HG03460 (cell line): ENCODE data around the gene ZBTB7C.

Experiments
- ATAC-seq: cut with Tn5 transposase; IDR thresholded peaks from one replicate; pipeline ENCODE4 v1.9.1; 2021; ENCODE audit not compliant: unreplicated experiment

ZBTB7C gene

GRCh38 chr18:47983946-47984345 is 425.2 kb downstream of the ZBTB7C start:
- no peak for ATAC-seq

GRCh38 chr18:47983055-47983454 is 426.1 kb downstream of the ZBTB7C start:
- ATAC-seq = no peak

GRCh38 chr18:47981830-47982229 is 427.4 kb downstream of the ZBTB7C start:
- no peak for ATAC-seq

GRCh38 chr18:47981320-47981719 is 427.9 kb downstream of the ZBTB7C start:
- no peak for ATAC-seq

- ATAC-seq = no peak
Measured at GRCh38 chr18:47979611-47980200, 429.5 kb downstream of the ZBTB7C start.

- ATAC-seq = no peak
Measured at GRCh38 chr18:47978603-47979002, 430.6 kb downstream of the ZBTB7C start.

- ATAC-seq = no peak
Measured at GRCh38 chr18:47978141-47978540, 431.0 kb downstream of the ZBTB7C start.
